K562 (cell line): ENCODE measurements around the gene FOXO3. TPM values are rescaled to one million over a fixed set of nuclear protein-coding genes. Genes with fewer than 3 reads are reported as not detected.

Source experiments
- CHCHD3 ChIP-seq: fragments of 250-450 bp; sonication (Bioruptor Pico); IDR thresholded peaks from 2 replicates; pipeline ENCODE4 v2.1.2; 2022; ENCODE audit warnings: mild to moderate bottlenecking
- FOXJ3 ChIP-seq: sonication (generic); formaldehyde crosslinking; IDR thresholded peaks from 2 replicates; pipeline ENCODE4 v1.4.0; 2020; ENCODE audit warnings: mild to moderate bottlenecking, missing genetic modification reagents
- KAT7 ChIP-seq: sonication (generic); formaldehyde crosslinking; IDR thresholded peaks from 2 replicates; pipeline ENCODE4 v1.8.0; 2022; ENCODE audit warnings: missing genetic modification reagents, mild to moderate bottlenecking, borderline replicate concordance
- KAT8 ChIP-seq: fragments of 450-650 bp; IDR thresholded peaks from 2 replicates; pipeline ENCODE4 v1.6.1; 2016; ENCODE audit warnings: low read depth, mild to moderate bottlenecking
- NCOA4 ChIP-seq: fragments of 450-650 bp; IDR thresholded peaks from 2 replicates; pipeline ENCODE4 v1.6.1; 2018; ENCODE audit warnings: mild to moderate bottlenecking; ENCODE audit not compliant: partially characterized antibody
- NR1H2 ChIP-seq: sonication (generic); formaldehyde crosslinking; IDR thresholded peaks from 2 replicates; pipeline ENCODE4 v1.4.0; 2020; ENCODE audit warnings: mild to moderate bottlenecking, missing genetic modification reagents
- OTX1 ChIP-seq: fragments of 450-650 bp; formaldehyde crosslinking; IDR thresholded peaks from 2 replicates; pipeline ENCODE4 v1.4.0; 2022; ENCODE audit warnings: mild to moderate bottlenecking
- POLR3G ChIP-seq: IDR thresholded peaks from 2 replicates; pipeline ENCODE4 v1.6.1; 2011; ENCODE audit not compliant: insufficient read length, insufficient replicate concordance; ENCODE audit errors: extremely low read depth
- RAD51 ChIP-seq: fragments of 450-650 bp; IDR thresholded peaks from 2 replicates; pipeline ENCODE4 v1.7.1; 2016; ENCODE audit warnings: low read depth, mild to moderate bottlenecking, borderline replicate concordance
- TEAD4 ChIP-seq, 2 experiments: sonication (generic) in 1 of 2; formaldehyde crosslinking in 1 of 2; IDR thresholded peaks; 2 replicates each; pipeline versions ENCODE4 v1.6.1 to v1.8.0; 2012 to 2022; ENCODE audit warnings: borderline replicate concordance in 1 of 2, inconsistent platforms in 1 of 2, low read length in 1 of 2, mild to moderate bottlenecking in 1 of 2, missing genetic modification reagents in 1 of 2
- ZNF707 ChIP-seq: fragments of 250-450 bp; sonication (Bioruptor Pico); conservative IDR thresholded peaks from 2 replicates; pipeline ENCODE4 v1.8.0; 2022; ENCODE audit warnings: inconsistent platforms, mild to moderate bottlenecking, moderate library complexity
- polyA plus RNA-seq, 8 experiments: library from polyadenylated mRNA; depleted of rRNA in 4 of 8; stranded (reverse) in 5 of 8; unstranded in 3 of 8; fragments of >200 nt; fragmentation: Nextera tagmentation in 2 of 8; fragmentation: Illumina TruSeq in 1 of 8; extraction: Ambion mirVana in 2 of 8; extraction: Trizol in 1 of 8; gene quantifications; 2 replicates each; pipeline versions ENCODE4 v1.2.1 to v1.2.3, GENCODE V29; 2011 to 2014; ENCODE audit warnings: inconsistent platforms in 1 of 8, missing spikeins in 1 of 8
- total RNA-seq, 7 experiments: library from RNA; depleted of rRNA in 6 of 7; stranded (reverse); fragments of >200 nt in 6 of 7; fragmentation: Illumina TruSeq in 2 of 7; extraction: Trizol in 2 of 7; gene quantifications; 2 replicates each; pipeline versions ENCODE4 v1.2.1 to v1.2.3, GENCODE V29; 2011 to 2021; ENCODE audit warnings: low replicate concordance in 1 of 7
- TF ChIP-seq, protein P1 (sequence below): IDR thresholded peaks from 2 replicates; pipeline ENCODE4 v1.6.1; 2012; ENCODE audit warnings: low read depth, low read length, improper control_type of control experiment, borderline replicate concordance
- TF ChIP-seq, protein P2 (sequence below), 2 experiments: fragments of 250-450 bp in 1 of 2; fragments of 450-650 bp in 1 of 2; sonication (Bioruptor Pico) in 1 of 2; IDR thresholded peaks; 2 replicates each; pipeline versions ENCODE4 v1.6.1 to v1.8.0; 2016 to 2021; ENCODE audit warnings: mild to moderate bottlenecking in 2 of 2, moderate library complexity in 2 of 2, missing compliant biosample characterization in 1 of 2, missing genetic modification characterization in 1 of 2
- TF ChIP-seq, protein P3 (sequence below): fragments of 250-450 bp; sonication (Bioruptor Pico); IDR thresholded peaks from 2 replicates; pipeline ENCODE4 v1.9.0; 2021; ENCODE audit warnings: mild to moderate bottlenecking
- TF ChIP-seq, protein P4 (sequence below): fragments of 250-450 bp; sonication (Bioruptor Pico); IDR thresholded peaks from 2 replicates; pipeline ENCODE4 v1.4.0; 2020; ENCODE audit warnings: mild to moderate bottlenecking
- TF ChIP-seq, protein P5 (sequence below), 2 experiments: fragments of 450-650 bp in 1 of 2; sonication (generic) in 1 of 2; formaldehyde crosslinking; conservative IDR thresholded peaks; 2 replicates each; pipeline versions ENCODE4 v1.4.0 to v1.8.1; 2020 to 2022; ENCODE audit warnings: mild to moderate bottlenecking in 1 of 2, missing genetic modification reagents in 1 of 2
- TF ChIP-seq, protein P6 (sequence below): sonication (generic); formaldehyde crosslinking; IDR thresholded peaks from 2 replicates; pipeline ENCODE4 v1.9.0; 2022; ENCODE audit warnings: mild to moderate bottlenecking, missing genetic modification reagents

The FOXO3 gene
- total and polyA plus RNA-seq, 9 of the 15 experiments (the other 6 are each of a cell fraction or from before 2014, with no cell fraction given): 3.0 to 14.6 (median 6.0) TPM

DNA sequence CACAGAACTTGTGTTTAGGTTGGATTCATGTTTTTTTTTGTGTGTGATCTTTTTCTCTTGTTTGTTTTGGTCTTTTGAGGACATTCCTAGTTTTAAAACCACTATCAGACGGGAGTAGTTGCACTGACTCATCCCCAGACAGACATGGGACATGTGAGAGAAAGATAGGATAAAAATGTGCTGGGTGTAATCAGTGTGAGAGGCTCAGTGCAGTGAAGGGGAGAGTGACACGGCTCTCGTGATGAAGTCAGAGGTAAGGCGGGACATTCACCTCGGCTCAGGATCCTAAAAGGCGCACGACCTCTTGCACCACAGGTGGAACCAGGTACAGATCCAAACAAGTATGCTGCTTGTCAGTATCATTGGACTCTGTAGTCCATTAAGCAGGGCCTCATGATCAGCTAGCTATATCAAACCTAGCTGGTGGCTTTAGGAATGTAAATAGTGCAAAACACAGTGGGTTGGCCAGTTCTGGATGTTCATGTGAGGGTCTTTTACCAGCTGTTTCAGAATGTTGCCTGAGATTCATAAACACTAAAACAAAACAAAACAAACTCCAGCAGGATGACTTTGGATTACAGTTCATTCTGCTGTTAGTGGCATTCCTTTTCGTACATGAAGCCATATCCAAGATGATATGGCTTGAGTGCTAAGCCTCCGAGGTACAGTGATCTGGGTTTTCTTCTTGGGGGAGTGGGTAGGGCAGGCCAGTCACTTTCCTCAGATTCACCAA, 18.0 kb downstream of the FOXO3 start (continued):
- TF ChIP-seq CHCHD3 (CRISPR knock-in tag) (no peak), TEAD4 (IDR thresholded peaks at IDR 0.05; ENCODE audit: low read length) (peak; percentile 96), TEAD4 (CRISPR knock-in tag; IDR thresholded peaks at IDR 0.05; ENCODE audit: borderline replicate concordance) (no peak), KAT7 (CRISPR knock-in tag) (no peak), KAT8 (no peak), FOXJ3 (CRISPR knock-in tag) (no peak), NCOA4 (no peak), ZNF707 (CRISPR knock-in tag) (no peak), NR1H2 (no peak), OTX1 (CRISPR knock-in tag) (no peak), POLR3G (no peak), RAD51 (peak; percentile 18; the same call in 1 of the 2 replicates)
- TF ChIP-seq, protein P1, sequence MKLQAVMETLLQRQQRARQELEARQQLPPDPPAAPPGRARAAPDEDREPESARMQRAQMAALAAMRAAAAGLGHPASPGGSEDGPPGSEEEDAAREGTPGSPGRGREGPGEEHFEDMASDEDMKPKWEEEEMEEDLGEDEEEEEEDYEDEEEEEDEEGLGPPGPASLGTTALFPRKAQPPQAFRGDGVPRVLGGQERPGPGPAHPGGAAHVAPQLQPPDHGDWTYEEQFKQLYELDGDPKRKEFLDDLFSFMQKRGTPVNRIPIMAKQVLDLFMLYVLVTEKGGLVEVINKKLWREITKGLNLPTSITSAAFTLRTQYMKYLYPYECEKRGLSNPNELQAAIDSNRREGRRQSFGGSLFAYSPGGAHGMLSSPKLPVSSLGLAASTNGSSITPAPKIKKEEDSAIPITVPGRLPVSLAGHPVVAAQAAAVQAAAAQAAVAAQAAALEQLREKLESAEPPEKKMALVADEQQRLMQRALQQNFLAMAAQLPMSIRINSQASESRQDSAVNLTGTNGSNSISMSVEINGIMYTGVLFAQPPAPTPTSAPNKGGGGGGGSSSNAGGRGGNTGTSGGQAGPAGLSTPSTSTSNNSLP: peak; percentile 41; the same call in 1 of the 2 replicates
- TF ChIP-seq, protein P2, sequence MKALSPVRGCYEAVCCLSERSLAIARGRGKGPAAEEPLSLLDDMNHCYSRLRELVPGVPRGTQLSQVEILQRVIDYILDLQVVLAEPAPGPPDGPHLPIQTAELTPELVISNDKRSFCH (CRISPR knock-in tag; IDR thresholded peaks at IDR 0.05): no peak
- TF ChIP-seq, protein P2 (tag; IDR thresholded peaks at IDR 0.05): no peak
- TF ChIP-seq, protein P3, sequence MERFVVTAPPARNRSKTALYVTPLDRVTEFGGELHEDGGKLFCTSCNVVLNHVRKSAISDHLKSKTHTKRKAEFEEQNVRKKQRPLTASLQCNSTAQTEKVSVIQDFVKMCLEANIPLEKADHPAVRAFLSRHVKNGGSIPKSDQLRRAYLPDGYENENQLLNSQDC (CRISPR knock-in tag): no peak
- TF ChIP-seq, protein P4, sequence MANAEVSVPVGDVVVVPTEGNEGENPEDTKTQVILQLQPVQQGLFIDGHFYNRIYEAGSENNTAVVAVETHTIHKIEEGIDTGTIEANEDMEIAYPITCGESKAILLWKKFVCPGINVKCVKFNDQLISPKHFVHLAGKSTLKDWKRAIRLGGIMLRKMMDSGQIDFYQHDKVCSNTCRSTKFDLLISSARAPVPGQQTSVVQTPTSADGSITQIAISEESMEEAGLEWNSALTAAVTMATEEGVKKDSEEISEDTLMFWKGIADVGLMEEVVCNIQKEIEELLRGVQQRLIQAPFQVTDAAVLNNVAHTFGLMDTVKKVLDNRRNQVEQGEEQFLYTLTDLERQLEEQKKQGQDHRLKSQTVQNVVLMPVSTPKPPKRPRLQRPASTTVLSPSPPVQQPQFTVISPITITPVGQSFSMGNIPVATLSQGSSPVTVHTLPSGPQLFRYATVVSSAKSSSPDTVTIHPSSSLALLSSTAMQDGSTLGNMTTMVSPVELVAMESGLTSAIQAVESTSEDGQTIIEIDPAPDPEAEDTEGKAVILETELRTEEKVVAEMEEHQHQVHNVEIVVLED (CRISPR knock-in tag): no peak
- TF ChIP-seq, protein P5, sequence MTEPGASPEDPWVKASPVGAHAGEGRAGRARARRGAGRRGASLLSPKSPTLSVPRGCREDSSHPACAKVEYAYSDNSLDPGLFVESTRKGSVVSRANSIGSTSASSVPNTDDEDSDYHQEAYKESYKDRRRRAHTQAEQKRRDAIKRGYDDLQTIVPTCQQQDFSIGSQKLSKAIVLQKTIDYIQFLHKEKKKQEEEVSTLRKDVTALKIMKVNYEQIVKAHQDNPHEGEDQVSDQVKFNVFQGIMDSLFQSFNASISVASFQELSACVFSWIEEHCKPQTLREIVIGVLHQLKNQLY (CRISPR knock-in tag; conservative IDR thresholded peaks at IDR 0.05): no peak
- TF ChIP-seq, protein P6, sequence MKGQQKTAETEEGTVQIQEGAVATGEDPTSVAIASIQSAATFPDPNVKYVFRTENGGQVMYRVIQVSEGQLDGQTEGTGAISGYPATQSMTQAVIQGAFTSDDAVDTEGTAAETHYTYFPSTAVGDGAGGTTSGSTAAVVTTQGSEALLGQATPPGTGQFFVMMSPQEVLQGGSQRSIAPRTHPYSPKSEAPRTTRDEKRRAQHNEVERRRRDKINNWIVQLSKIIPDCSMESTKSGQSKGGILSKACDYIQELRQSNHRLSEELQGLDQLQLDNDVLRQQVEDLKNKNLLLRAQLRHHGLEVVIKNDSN (CRISPR knock-in tag): no peak
